Superior temporal gyrus (tissue), 1 donor: ENCODE data around the gene C5orf63.
"Not testable (repeated sequence)": the region's sequence is repeated elsewhere in the genome, so short reads cannot be mapped to it uniquely, and the experiment has no call there.

Source experiments
- DNase-seq: peaks from one replicate; pipeline ENCODE4 v3.0.0-alpha.2; 2016; ENCODE audit errors: extremely low spot score

Gene C5orf63

GRCh38 chr5:127008300-127008975 lies 64.9 kb downstream of the C5orf63 start:
- no peak for DNase-seq

GRCh38 chr5:127007522-127007921 lies 65.8 kb downstream of the C5orf63 start:
- no peak for DNase-seq

GRCh38 chr5:127006744-127007143 lies 66.6 kb downstream of the C5orf63 start:
- no peak for DNase-seq

- not testable (repeated sequence) for DNase-seq
These were observed 68.0 kb downstream of the C5orf63 start for GRCh38 chr5:127005282-127005681.

GRCh38 chr5:127004721-127005120 lies 68.6 kb downstream of the C5orf63 start:
- no peak for DNase-seq

GRCh38 chr5:127003798-127004495 lies 69.4 kb downstream of the C5orf63 start:
- DNase-seq = no peak

GRCh38 chr5:127002390-127002789 lies 70.9 kb downstream of the C5orf63 start:
- no peak for DNase-seq

- no peak for DNase-seq
These were observed 71.5 kb downstream of the C5orf63 start for GRCh38 chr5:127001621-127002296.
